CD8-positive, alpha-beta memory T cell (primary cell): Measurements from ENCODE around the gene EIF4EBP3. TPM values are rescaled to one million over a fixed set of nuclear protein-coding genes. Genes with fewer than 3 reads are reported as not detected.

Experiments used
- CTCF ChIA-PET: fragments of 350-600 bp; sonication (Branson Sonifier 250); formaldehyde crosslinking; loops from one replicate; lab custom pipeline; 2021; ENCODE audit warnings: antibody characterized with exemption; lab: Charles Lee
- POLR2A ChIA-PET: fragments of 350-600 bp; sonication (Branson Sonifier 250); formaldehyde crosslinking; loops from one replicate; lab custom pipeline; 2021; ENCODE audit warnings: antibody characterized with exemption; lab: Charles Lee
- DNase-seq, 5 donors: peaks; one replicate each; pipeline versions ENCODE4 v3.0.0 to v3.0.0-alpha.2; 2020 to 2022; ENCODE audit warnings: mixed read lengths in 1 of 5
- H3K27ac ChIP-seq: one replicate; pipeline ENCODE4 v1.7.0; 2013; ENCODE audit warnings: low read depth, mild to moderate bottlenecking, low read length, moderate library complexity
- H3K27me3 ChIP-seq: 2 replicates; pipeline ENCODE4 v1.7.0; 2013; ENCODE audit warnings: low read length, mild to moderate bottlenecking; ENCODE audit not compliant: insufficient read depth, poor library complexity, severe bottlenecking
- H3K36me3 ChIP-seq: 2 replicates; pipeline ENCODE4 v1.7.0; 2013; ENCODE audit warnings: mild to moderate bottlenecking, low read length, moderate library complexity; ENCODE audit not compliant: insufficient read depth
- H3K4me1 ChIP-seq: 2 replicates; pipeline ENCODE4 v1.7.0; 2013; ENCODE audit warnings: mild to moderate bottlenecking, low read length, moderate library complexity; ENCODE audit not compliant: insufficient read depth
- H3K4me3 ChIP-seq: 2 replicates; pipeline ENCODE4 v1.7.0; 2013; ENCODE audit warnings: mild to moderate bottlenecking, low read length
- H3K9me3 ChIP-seq: 2 replicates; pipeline ENCODE4 v1.7.0; 2013; ENCODE audit warnings: mild to moderate bottlenecking, low read length
- H3K27ac Mint-ChIP-seq, 8 donors: one replicate each; pipeline ENCODE4 v1.8.0; 2020 to 2021; ENCODE audit warnings: mixed read lengths in 8 of 8, mild to moderate bottlenecking in 6 of 8, inconsistent platforms in 3 of 8, moderate library complexity in 3 of 8
- H3K27me3 Mint-ChIP-seq, 2 donors: one replicate each; pipeline ENCODE4 v1.8.0; 2020 to 2021; ENCODE audit warnings: mixed read lengths in 2 of 2, mild to moderate bottlenecking in 1 of 2, moderate library complexity in 1 of 2
- H3K36me3 Mint-ChIP-seq, 3 donors: one replicate each; pipeline ENCODE4 v1.8.0; 2020 to 2021; ENCODE audit warnings: mixed read lengths in 3 of 3, inconsistent platforms in 1 of 3, mild to moderate bottlenecking in 1 of 3
- H3K4me1 Mint-ChIP-seq, 3 donors: one replicate each; pipeline ENCODE4 v1.8.0; 2020 to 2021; ENCODE audit warnings: mixed read lengths in 3 of 3, inconsistent platforms in 1 of 3, mild to moderate bottlenecking in 1 of 3
- H3K4me3 Mint-ChIP-seq, 7 donors: one replicate each; pipeline ENCODE4 v1.8.0; 2020 to 2021; ENCODE audit warnings: mixed read lengths in 7 of 7, mild to moderate bottlenecking in 6 of 7, moderate library complexity in 4 of 7, inconsistent platforms in 2 of 7
- H3K9me3 Mint-ChIP-seq, 5 donors: one replicate each; pipeline ENCODE4 v1.8.0; 2020 to 2022; ENCODE audit warnings: mixed read lengths in 5 of 5, mild to moderate bottlenecking in 3 of 5, moderate library complexity in 2 of 5, inconsistent platforms in 1 of 5
- polyA plus RNA-seq: library from polyadenylated mRNA; unstranded; fragments of 300-500 nt; fragmentation: Illumina TruSeq; gene quantifications from one replicate; pipeline ENCODE4 v1.2.3, GENCODE V29; 2021
- total RNA-seq, 2 experiments: library from RNA; stranded (reverse); gene quantifications; one replicate each; pipeline ENCODE4 v1.2.3, GENCODE V29; 2021

EIF4EBP3 gene
- total and polyA plus RNA-seq, 3 experiments from 2014 or later: 11.1 to 22.2 (median 11.9) TPM

DNA sequence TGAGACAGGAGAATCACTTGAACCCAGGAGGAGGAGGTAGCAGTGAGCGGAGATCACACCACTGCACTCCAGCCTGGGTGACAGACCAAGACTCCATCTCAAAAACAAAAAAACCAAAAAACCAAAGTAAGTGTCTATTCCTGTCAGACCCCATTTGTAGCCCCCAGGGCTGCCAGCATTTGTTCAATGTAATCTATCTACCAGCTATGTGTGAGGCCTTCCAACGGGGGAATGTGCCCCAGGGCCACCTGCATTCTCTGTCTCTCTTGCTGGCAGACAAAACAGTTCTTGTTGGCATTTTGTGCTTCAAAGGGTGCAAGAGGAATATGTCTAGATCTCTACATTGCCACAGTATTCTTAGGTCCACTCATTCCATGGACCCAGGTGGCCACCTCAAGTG is 51.4 kb downstream of the EIF4EBP3 start:
- ChIA-PET POLR2A (no interaction called here), CTCF (no interaction called here)
- no peaks in the 10 kb centered on the region for H3K9me3 ChIP-seq
- H3K27me3 ChIP-seq: no peaks in the 10 kb centered on the region
- Mint-ChIP-seq H3K4me3 (no peak overlapping the region), H3K27me3 (peaks cover 4 to 15% of the 10 kb centered on the region in 2 donors), H3K36me3 (no peaks in the 10 kb centered on the region), H3K27ac (no peak overlapping the region), H3K9me3 (no peaks in the 10 kb centered on the region), H3K4me1 (no peaks in the 10 kb centered on the region)
- no peaks in the 10 kb centered on the region for H3K4me1 ChIP-seq
- H3K36me3 ChIP-seq: no peaks in the 10 kb centered on the region
- DNase-seq: no peak
- H3K27ac ChIP-seq: no peak overlapping the region
- H3K4me3 ChIP-seq: no peak overlapping the region

Other genes starting within 250 kb of the EIF4EBP3 start
- 10 to 100 TPM; 71.2 to 73.2 TPM for gene PFDN1, start 244.6 kb upstream of the EIF4EBP3 start, total RNA-seq
- 115 TPM for gene PFDN1, start 244.6 kb upstream of the EIF4EBP3 start, polyA plus RNA-seq
- gene HBEGF, start 201.1 kb upstream of the EIF4EBP3 start, total RNA-seq: 1 to 10 TPM; 2.1 TPM
- gene HBEGF, start 201.1 kb upstream of the EIF4EBP3 start, polyA plus RNA-seq: not detected
- not detected for gene SLC4A9, start 187.5 kb upstream of the EIF4EBP3 start, total RNA-seq
- gene SLC4A9, start 187.5 kb upstream of the EIF4EBP3 start, polyA plus RNA-seq: not detected
- gene ANKHD1, start 145.8 kb upstream of the EIF4EBP3 start, total RNA-seq: 100 to 1,000 TPM; 100 to 107 TPM
- 88.6 TPM for gene ANKHD1, start 145.8 kb upstream of the EIF4EBP3 start, polyA plus RNA-seq
- gene SRA1, start 9.8 kb downstream of the EIF4EBP3 start, total RNA-seq: 10 to 100 TPM; 59.6 to 60.7 TPM
- 36.1 TPM for gene SRA1, start 9.8 kb downstream of the EIF4EBP3 start, polyA plus RNA-seq
- 10 to 100 TPM; 14.1 to 17.0 TPM for gene APBB3, start 16.9 kb downstream of the EIF4EBP3 start, total RNA-seq
- 3.5 TPM for gene APBB3, start 16.9 kb downstream of the EIF4EBP3 start, polyA plus RNA-seq
- gene SLC35A4, start 17.2 kb downstream of the EIF4EBP3 start, total RNA-seq: 100 to 1,000 TPM; 120 to 126 TPM
- gene SLC35A4, start 17.2 kb downstream of the EIF4EBP3 start, polyA plus RNA-seq: 105 TPM
- gene CD14, start 85.5 kb downstream of the EIF4EBP3 start, total RNA-seq: 1 to 10 TPM; 3.1 to 3.3 TPM
- 0.43 TPM for gene CD14, start 85.5 kb downstream of the EIF4EBP3 start, polyA plus RNA-seq
- 10 to 100 TPM; 23.9 to 24.4 TPM for gene TMCO6, start 91.8 kb downstream of the EIF4EBP3 start, total RNA-seq
- 15.4 TPM for gene TMCO6, start 91.8 kb downstream of the EIF4EBP3 start, polyA plus RNA-seq
- 10 to 100 TPM; 77.5 to 81.7 TPM for gene NDUFA2, start 100.0 kb downstream of the EIF4EBP3 start, total RNA-seq
- gene NDUFA2, start 100.0 kb downstream of the EIF4EBP3 start, polyA plus RNA-seq: 146 TPM
- gene IK, start 100.2 kb downstream of the EIF4EBP3 start, total RNA-seq: 100 to 1,000 TPM in 1 of 2 experiments, 10 to 100 TPM in 1; 96.3 to 104 TPM
- gene IK, start 100.2 kb downstream of the EIF4EBP3 start, polyA plus RNA-seq: 193 TPM
- 10 to 100 TPM; 40.1 to 40.7 TPM for gene WDR55, start 117.2 kb downstream of the EIF4EBP3 start, total RNA-seq
- 17.3 TPM for gene WDR55, start 117.2 kb downstream of the EIF4EBP3 start, polyA plus RNA-seq
- 1 to 10 TPM; 2.3 to 2.9 TPM for gene DND1, start 125.9 kb downstream of the EIF4EBP3 start, total RNA-seq
- gene DND1, start 125.9 kb downstream of the EIF4EBP3 start, polyA plus RNA-seq: not detected
- 100 to 1,000 TPM in 1 of 2 experiments, 10 to 100 TPM in 1; 97.4 to 104 TPM for gene HARS1, start 143.7 kb downstream of the EIF4EBP3 start, total RNA-seq
- 63.6 TPM for gene HARS1, start 143.7 kb downstream of the EIF4EBP3 start, polyA plus RNA-seq
- 10 to 100 TPM; 26.4 to 29.4 TPM for gene HARS2, start 143.8 kb downstream of the EIF4EBP3 start, total RNA-seq
- gene HARS2, start 143.8 kb downstream of the EIF4EBP3 start, polyA plus RNA-seq: 21.0 TPM
- 10 to 100 TPM; 71.2 to 75.2 TPM for gene ZMAT2, start 152.8 kb downstream of the EIF4EBP3 start, total RNA-seq
- 81.7 TPM for gene ZMAT2, start 152.8 kb downstream of the EIF4EBP3 start, polyA plus RNA-seq
- gene PCDHA1, start 238.5 kb downstream of the EIF4EBP3 start, total RNA-seq: not detected
- not detected for gene PCDHA1, start 238.5 kb downstream of the EIF4EBP3 start, polyA plus RNA-seq
- not detected for gene PCDHA2, start 247.2 kb downstream of the EIF4EBP3 start, total RNA-seq
- gene PCDHA2, start 247.2 kb downstream of the EIF4EBP3 start, polyA plus RNA-seq: not detected